ENCODE measurements around the gene ERCC1.

ERCC1 gene

GRCh38 chr19:45405435-45406225 is 18.1 kb downstream of the ERCC1 start:
- DNase-seq (ENCODE audit: low spot score): peak; percentile 89

DNA sequence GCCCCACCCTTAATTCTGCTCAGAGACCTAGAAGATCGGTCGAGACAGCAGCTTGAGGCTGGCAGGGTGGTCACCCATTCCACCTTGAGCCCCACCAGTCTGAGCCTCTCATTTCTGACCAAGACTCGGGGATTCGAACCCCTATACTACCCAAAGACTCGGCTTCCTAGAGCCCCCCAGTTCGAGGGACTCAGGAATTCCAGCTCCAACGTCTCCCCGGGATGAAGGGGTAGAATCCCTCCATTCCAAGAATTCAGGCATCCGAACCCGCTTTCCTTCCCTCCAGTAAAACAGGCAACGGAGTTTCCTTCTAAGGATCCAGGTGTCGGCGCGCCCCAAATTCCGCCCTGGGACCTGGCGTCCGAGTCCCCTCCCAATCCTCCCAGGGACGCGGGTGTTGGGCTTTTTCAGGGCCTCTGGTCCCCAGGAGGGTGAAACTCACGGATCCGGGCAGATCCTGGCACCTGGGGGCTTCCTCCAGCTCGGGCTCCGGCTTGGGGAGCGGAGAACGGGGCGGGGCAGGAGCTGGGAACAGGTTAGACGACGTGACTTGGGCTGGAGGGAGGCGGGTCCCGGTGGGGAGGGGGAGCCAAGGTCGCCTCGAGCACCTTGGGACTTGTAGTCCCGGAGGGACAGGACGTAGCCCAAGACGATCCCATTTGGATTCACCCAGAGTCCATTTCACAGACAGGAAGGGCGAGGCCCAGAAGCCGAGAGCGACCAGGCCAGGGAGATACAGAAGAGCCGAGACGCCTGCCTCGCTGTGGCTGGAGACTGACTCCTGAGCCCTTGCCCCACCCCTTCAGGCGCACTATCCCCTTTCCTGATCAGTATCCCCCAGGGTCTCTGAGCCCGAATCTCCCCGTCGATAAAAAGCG is 18.9 kb downstream of the ERCC1 start, which contains the start of gene PPP1R13L:
PPP1R13L (minus strand) TSS at position 513 of the 878 bp plus-strand sequence. CDS start 6,751 bp downstream, outside the sequence.
- DNase-seq (ENCODE audit: low spot score): peak; percentile 91

DNA sequence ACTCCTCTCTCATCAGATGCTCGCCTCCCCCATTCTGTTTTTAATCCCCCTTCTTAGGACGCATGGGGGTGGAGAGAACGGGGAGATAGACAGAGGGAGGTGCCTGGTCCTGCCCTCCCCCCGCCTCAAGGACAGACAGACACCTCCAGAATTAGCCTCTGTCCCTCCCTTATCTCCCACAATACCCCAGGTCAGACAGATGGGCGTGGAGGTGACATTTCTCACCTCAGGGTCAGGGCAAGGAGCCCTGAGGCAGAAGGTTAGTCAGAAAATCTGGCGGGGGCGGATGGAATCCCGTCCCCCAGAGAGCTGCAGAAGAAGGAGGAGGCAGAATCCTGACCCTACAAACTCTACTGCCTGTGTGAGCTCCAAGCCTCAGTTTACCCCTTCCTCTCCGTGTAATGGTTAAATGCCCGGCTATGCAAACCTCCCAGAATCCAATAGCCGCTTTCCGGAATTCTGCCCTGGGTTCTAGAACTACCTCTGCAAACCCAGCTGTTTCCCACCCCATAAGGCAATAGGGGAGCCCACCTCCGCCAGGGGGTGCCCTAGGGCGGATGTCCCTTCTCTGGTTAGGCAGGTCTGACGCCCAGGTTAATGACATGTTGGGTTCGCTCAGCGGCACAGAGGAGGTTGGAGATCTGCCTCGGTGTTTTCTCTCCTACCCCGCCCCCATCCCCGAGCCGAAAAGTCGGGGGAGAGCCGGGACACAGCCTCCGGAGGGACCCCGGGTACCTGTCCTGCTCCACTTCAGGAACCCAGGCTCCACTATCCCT is 19.7 kb downstream of the ERCC1 start:
- peak; percentile 80 for DNase-seq (ENCODE audit: low spot score)

GRCh38 chr19:45403272-45403671 is 20.4 kb downstream of the ERCC1 start:
- DNase-seq (ENCODE audit: low spot score): no peak

DNA sequence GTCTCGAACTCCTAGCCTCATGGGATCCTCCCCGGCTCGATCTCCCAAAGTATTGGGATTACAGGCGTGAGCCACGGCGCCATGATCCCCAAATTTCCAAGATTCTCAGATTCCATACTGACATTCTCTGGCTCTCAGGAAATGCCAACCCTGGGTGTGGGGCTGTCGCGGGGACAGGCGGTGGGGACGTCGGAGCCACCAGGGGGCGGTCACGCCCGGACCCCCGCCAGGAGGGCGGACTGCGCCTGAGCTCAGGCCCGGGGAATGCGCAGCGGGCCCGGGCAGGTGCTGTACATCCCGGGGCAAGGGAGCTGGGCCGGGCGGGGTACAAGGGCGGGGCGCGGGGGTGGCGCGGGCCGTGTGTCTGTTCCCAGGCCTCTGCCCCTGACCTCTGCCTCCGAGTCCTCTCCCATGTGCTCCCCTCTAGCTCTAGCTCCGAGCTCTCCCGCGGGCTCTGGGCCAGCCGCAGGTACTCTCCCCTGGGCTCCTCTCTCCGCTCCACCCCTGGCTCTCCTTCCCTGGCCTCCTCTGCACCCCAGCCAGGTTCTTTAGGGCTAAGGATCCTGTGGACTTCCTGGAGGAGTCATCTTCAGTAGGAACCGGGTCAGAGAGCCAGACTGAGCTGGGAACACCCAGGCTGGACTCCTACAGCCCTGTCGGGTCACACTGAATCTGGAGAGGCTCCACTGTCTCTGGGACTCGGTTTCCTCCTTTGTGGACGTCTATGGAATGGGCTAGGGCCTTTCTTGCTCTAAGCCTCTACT is 21.2 kb downstream of the ERCC1 start:
- DNase-seq (ENCODE audit: low spot score): peak; percentile 76

GRCh38 chr19:45401815-45402214 is 21.9 kb downstream of the ERCC1 start:
- DNase-seq (ENCODE audit: low spot score): no peak

- DNase-seq (ENCODE audit: low spot score): no peak
These were observed 23.5 kb downstream of the ERCC1 start for GRCh38 chr19:45400192-45400591.

DNA sequence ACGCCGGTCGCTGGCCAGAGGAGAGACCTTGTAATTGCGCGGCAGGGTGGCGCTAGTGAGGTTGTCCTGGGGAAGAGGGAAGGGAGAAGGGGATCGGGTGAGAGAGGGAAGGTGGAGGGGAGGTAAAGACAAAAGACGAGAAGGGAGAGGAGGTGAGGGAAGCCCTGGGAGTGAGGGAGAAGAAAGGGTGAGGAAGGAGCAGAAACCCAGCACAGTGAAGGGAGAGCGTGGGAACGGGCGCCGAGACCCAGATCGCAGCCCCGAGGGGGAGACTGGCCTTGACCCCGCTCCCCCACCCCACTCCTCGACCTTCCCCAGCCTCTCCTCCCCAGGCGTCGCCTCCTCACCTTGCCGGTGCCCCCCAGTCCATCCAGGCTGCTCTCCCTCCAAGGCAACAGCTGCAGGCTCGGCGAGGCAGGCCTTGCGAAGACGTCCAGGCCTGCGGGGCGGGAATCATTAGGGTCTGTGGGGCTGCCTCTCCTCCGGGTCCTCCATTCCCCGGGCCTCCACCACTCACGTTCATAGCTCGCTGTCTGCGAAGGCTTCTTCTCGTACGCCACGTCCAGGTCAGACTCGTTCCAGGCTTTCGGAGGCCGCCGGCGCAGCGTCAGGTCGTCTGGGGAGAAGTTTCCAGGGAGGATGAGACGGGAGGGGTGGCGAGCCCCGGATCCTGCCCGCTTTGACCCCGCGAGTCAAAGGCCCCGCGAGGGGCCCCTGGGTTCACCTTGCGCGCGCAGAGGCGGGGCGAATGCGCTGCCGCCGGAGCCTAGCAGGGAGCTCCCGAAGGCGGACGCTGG is 27.7 kb downstream of the ERCC1 start:
- DNase-seq (ENCODE audit: low spot score): no peak

- no peak for DNase-seq (ENCODE audit: low spot score)
These were observed 31.6 kb downstream of the ERCC1 start for GRCh38 chr19:45391871-45392665.

GRCh38 chr19:45391346-45391745 is 32.4 kb downstream of the ERCC1 start:
- no peak for DNase-seq (ENCODE audit: low spot score)

DNA sequence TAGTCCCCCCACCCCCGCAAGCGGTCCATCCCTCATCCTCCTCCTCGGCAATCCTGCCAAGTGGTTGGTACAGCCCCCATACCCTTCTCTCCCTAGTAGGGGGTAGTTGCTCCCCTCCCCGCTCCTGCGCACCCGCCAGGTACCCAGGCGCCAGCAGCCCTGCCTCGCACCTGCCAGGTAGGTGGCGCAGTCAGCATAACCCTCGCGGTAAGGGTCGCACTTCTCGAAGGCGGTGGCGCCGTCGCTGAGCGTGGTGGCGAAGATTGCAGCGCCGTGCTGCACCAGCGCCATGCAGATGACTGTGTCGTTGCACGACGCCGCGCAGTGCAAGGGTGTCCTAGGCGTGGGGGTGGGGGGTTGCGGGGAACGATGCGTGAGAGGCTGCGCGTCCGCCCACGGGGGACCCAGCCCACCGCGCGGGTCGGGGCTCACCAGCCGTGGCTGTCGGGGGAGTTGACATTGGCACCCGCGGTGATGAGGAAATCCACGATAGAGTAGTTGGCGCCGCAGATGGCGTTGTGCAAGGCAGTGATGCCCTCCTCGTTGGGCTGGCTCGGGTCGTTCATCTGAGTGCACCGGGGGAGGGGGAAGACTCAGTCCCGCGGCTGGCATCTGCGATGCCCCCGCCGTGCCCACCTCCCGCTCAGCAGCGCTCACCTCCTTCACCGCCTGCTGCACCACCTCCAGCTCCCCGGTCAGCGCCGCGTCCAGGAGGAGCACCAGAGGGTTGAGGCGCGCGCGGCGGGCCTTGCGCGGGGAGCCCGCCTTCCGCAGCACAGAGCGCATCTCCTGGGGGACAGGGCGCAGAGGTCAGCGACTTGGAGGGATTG is 38.1 kb downstream of the ERCC1 start:
- no peak for DNase-seq (ENCODE audit: low spot score)

- no peak for DNase-seq (ENCODE audit: low spot score)
These were observed 41.3 kb downstream of the ERCC1 start for GRCh38 chr19:45382426-45382825.

DNA sequence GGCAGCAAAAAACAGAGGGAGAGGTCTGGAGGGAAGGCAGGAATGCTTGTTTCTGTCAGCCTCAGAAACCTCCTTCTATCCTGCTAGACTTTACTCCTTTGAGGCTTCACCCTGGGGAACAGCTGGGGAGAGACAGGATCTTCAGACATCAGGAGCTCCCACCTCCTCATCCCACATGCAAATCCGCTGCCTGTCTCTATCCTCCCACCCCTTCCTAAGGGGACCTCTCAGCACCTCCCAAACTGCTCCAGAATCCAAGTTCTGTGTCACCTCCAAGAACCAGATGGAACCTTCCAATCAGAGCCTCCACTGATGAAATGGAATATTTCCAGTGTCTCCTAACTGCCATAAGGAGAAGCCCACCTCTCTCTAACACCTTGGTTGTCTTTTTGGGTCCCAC is 43.6 kb downstream of the ERCC1 start:
- no peak for DNase-seq (ENCODE audit: low spot score)

DNA sequence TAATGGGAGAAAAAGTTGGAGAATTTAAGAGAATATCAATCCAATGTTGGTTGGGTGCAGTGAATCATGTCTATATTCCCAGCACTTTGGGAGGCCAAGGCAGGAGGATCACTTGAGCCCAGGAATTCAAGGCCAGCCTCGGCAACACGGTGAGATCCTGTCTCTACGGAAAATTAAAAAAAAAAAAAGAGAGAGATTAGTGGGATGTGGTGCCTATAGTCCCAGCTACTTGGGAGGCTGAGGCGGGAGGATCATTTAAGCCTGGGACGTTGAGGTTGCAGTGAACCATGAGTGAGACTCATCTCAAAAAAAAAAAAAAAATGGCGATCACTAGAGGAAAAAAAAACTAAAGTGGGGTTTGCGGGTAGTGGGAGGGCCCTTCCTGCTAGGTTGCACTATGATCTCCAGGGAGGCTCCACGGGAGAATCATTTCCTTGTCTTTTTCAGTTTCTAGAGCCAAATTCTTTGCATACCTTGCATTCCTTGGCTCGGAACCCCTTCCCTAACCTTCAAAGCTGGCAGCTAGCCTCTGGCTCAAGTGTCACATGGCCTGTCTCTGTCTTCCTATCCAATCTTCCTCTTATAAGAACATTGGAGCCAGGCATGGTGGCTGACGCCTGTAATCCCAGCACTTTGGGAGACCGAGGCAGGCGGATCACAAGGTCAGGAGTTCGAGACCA is 47.5 kb downstream of the ERCC1 start:
- DNase-seq (ENCODE audit: low spot score): peak; percentile 71

- DNase-seq (ENCODE audit: low spot score): peak; percentile 98
These were observed 53.1 kb downstream of the ERCC1 start, which contains the start of gene ERCC2 for GRCh38 chr19:45370410-45371204. TSS of gene ERCC2 (minus strand) at chr19:45370573. CDS start at chr19:45370540, 33 bp downstream.

- DNase-seq (ENCODE audit: low spot score): no peak
These were observed 54.9 kb downstream of the ERCC1 start for GRCh38 chr19:45368737-45369340.

- no peak for DNase-seq (ENCODE audit: low spot score)
These were observed 55.6 kb downstream of the ERCC1 start for GRCh38 chr19:45368127-45368526.

Data from LoVo (cell line).